Peyer's patch (tissue), 4 donors: ENCODE measurements around the gene FRS2.

Source experiments
- POLR2A ChIP-seq, 2 donors: fragments of 450-650 bp; IDR thresholded peaks; one replicate each; pipeline ENCODE4 v1.5.1; 2017; ENCODE audit warnings: antibody characterized with exemption in 2 of 2, mild to moderate bottlenecking in 2 of 2, moderate library complexity in 2 of 2
- TF ChIP-seq, protein P1 (sequence below), 6 experiments: fragments of 450-650 bp in 4 of 6; fragments of 200-600 bp in 2 of 6; sonication (generic) in 1 of 6; IDR thresholded peaks; one replicate each; pipeline ENCODE4 v1.5.1; 2017 to 2019; ENCODE audit warnings: antibody characterized with exemption in 6 of 6, mild to moderate bottlenecking in 3 of 6, moderate library complexity in 1 of 6

DNA sequence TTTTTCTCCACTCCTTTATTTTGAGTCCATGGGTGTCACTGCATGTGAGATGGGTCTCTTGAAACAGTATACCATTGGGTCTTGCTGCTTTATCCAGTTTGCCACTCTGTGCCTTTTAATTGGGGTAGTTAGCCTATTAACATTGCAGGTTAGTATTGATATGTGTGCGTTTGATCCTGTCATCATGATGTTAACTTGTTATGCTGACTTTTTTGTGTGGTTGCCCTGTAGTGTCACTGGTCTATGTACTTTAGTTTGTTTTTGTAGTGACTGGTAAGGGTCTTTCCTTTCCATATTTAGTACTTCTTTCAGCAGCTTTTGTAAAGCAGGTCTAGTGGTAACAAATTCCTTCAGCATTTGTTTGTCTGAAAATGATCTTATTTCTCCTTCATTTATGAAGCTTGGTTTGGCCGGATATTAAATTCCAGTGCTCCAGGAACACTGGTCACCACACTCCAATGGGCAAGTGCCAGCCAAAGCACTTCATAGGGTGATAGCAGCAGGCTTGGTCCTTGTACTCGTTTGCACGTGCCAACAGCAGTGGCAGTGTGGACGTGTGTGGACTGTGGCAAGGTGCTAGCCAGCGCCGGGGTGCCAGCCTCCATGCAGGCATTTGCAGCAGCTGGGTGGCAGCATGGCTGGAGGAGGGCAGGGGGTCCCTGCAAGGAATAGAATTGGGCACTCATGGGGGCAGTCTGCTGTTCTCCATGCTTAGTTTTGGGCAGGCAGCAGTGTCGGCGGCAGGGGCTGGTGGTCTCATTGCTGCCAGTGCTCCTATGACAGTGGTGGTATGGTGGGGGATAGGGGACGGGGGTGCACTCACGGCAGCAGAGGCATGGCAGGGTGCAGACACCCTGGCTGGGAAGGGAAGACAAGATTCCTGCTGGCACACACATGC is 53.5 kb downstream of the FRS2 start:
- TF ChIP-seq, protein P1, sequence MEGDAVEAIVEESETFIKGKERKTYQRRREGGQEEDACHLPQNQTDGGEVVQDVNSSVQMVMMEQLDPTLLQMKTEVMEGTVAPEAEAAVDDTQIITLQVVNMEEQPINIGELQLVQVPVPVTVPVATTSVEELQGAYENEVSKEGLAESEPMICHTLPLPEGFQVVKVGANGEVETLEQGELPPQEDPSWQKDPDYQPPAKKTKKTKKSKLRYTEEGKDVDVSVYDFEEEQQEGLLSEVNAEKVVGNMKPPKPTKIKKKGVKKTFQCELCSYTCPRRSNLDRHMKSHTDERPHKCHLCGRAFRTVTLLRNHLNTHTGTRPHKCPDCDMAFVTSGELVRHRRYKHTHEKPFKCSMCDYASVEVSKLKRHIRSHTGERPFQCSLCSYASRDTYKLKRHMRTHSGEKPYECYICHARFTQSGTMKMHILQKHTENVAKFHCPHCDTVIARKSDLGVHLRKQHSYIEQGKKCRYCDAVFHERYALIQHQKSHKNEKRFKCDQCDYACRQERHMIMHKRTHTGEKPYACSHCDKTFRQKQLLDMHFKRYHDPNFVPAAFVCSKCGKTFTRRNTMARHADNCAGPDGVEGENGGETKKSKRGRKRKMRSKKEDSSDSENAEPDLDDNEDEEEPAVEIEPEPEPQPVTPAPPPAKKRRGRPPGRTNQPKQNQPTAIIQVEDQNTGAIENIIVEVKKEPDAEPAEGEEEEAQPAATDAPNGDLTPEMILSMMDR (IDR thresholded peaks at IDR 0.05), result no peak
- TF ChIP-seq POLR2A (IDR thresholded peaks at IDR 0.05), result no peak
